HCT116 (cell line): ENCODE measurements around the gene NMNAT3. TPM values are rescaled to one million over a fixed set of nuclear protein-coding genes. Genes with fewer than 3 reads are reported as not detected.
A peak's percentile ranks its signal among the peaks of the same experiment; 100 is the strongest.

Source experiments
- ATAC-seq: fragments of 200-7000 bp; cut with Tn5 transposase; 2 replicates; pipeline ENCODE4 v1.9.1; 2020; ENCODE audit warnings: mild to moderate bottlenecking, moderate library complexity
- BruUV-seq: library from RNA; stranded (reverse); fragments of 400-500 nt; replicated peaks from 2 replicates; lab custom pipeline; 2021; lab: Mats Ljungman, UMichigan
- CTCF ChIA-PET: fragments of 300-600 bp; sonication (Branson Sonifier 250); formaldehyde crosslinking; loops from one replicate; lab custom pipeline; 2021; ENCODE audit warnings: antibody characterized with exemption; lab: Charles Lee
- POLR2A ChIA-PET: fragments of 300-600, 350-600 bp; sonication (Branson Sonifier 250); formaldehyde crosslinking; loops from one replicate; lab custom pipeline; 2021; ENCODE audit warnings: antibody characterized with exemption; lab: Charles Lee
- RAD21 ChIA-PET, 2 experiments: fragments of 300-600 bp; sonication (Branson Sonifier 250); formaldehyde crosslinking; loops; one replicate each; lab custom pipeline; 2023; ENCODE audit warnings: low total read pairs in 2 of 2; ENCODE audit not compliant: uncharacterized antibody in 2 of 2, unreplicated experiment in 2 of 2, low non-redundant PET in 1 of 2; lab: Charles Lee
- DNase-seq: peaks from one replicate; pipeline ENCODE4 v3.0.0-alpha.2; 2010; ENCODE audit warnings: low read depth, low spot score
- H2AFZ ChIP-seq: fragments of 200-600 bp; shearing (Covaris generic), sonication (generic); 2 replicates; pipeline ENCODE4 v1.6.1; 2017; ENCODE audit warnings: low read depth, mixed run types, mixed read lengths, antibody characterized with exemption, low read length; ENCODE audit not compliant: poor library complexity, severe bottlenecking
- H3K27ac ChIP-seq: 2 replicates; pipeline ENCODE4 v1.5.1; 2012; ENCODE audit warnings: low read depth, low read length
- H3K27me3 ChIP-seq: fragments of 200-600 bp; sonication (generic); 2 replicates; pipeline ENCODE4 v1.6.1; 2016; ENCODE audit warnings: mixed run types, low read length, mixed read lengths; ENCODE audit not compliant: insufficient read depth
- H3K36me3 ChIP-seq, 2 experiments: fragments of 200-500 bp in 1 of 2; fragments of 200-600 bp in 1 of 2; sonication (Bioruptor generic) in 1 of 2; sonication (generic) in 1 of 2; 2 replicates each; pipeline versions ENCODE4 v1.5.1 to v1.6.1; 2014 to 2016; ENCODE audit warnings: low read length in 2 of 2, inconsistent platforms in 1 of 2, mixed read lengths in 1 of 2, mixed run types in 1 of 2; ENCODE audit not compliant: insufficient read depth in 2 of 2, control insufficient read depth in 1 of 2
- H3K4me1 ChIP-seq, 2 experiments: fragments of 200-600 bp in 1 of 2; sonication (generic) in 1 of 2; 2 replicates each; pipeline versions ENCODE4 v1.5.1 to v1.6.1; 2012 to 2017; ENCODE audit warnings: low read length in 2 of 2, inconsistent platforms in 1 of 2, mild to moderate bottlenecking in 1 of 2, mixed read lengths in 1 of 2, mixed run types in 1 of 2, moderate library complexity in 1 of 2; ENCODE audit not compliant: insufficient read depth in 2 of 2, control insufficient read depth in 1 of 2
- H3K4me2 ChIP-seq: fragments of 200-600 bp; sonication (generic); 2 replicates; pipeline ENCODE4 v1.6.1; 2017; ENCODE audit warnings: mixed run types, low read length, mixed read lengths
- H3K4me3 ChIP-seq, 2 experiments: fragments of 200-600 bp in 1 of 2; sonication (generic) in 1 of 2; replicated peaks in 1 of 2; 2 replicates each; pipeline ENCODE4 v1.5.1; 2011 to 2016; ENCODE audit warnings: low read length in 2 of 2, control low read depth in 1 of 2, low read depth in 1 of 2, mild to moderate bottlenecking in 1 of 2, mixed read lengths in 1 of 2, mixed run types in 1 of 2
- H3K79me2 ChIP-seq: fragments of 200-600 bp; sonication (generic); 2 replicates; pipeline ENCODE4 v1.6.1; 2017; ENCODE audit warnings: mild to moderate bottlenecking, mixed run types, low read length, moderate library complexity, mixed read lengths; ENCODE audit not compliant: insufficient read depth
- H3K9ac ChIP-seq: fragments of 200-600 bp; sonication (generic); 2 replicates; pipeline ENCODE4 v1.6.1; 2016; ENCODE audit warnings: low read length, mixed read lengths
- H3K9me2 ChIP-seq: fragments of 200-600 bp; sonication (generic), shearing (Covaris generic); 2 replicates; pipeline ENCODE4 v1.6.1; 2017; ENCODE audit warnings: mixed run types, mild to moderate bottlenecking, moderate library complexity; ENCODE audit not compliant: insufficient read depth
- H3K9me3 ChIP-seq, 2 experiments: fragments of 200-500 bp in 1 of 2; fragments of 200-600 bp in 1 of 2; sonication (Bioruptor generic) in 1 of 2; sonication (generic) in 1 of 2; 2 replicates each; pipeline ENCODE4 v1.6.1; 2014 to 2017; ENCODE audit warnings: low read length in 2 of 2, mixed read lengths in 2 of 2, inconsistent platforms in 1 of 2, low read depth in 1 of 2, mild to moderate bottlenecking in 1 of 2, mixed run types in 1 of 2, moderate library complexity in 1 of 2; ENCODE audit not compliant: control insufficient read depth in 1 of 2, insufficient read depth in 1 of 2
- H4K20me1 ChIP-seq: fragments of 200-600 bp; sonication (generic), shearing (Covaris generic); 2 replicates; pipeline ENCODE4 v1.6.1; 2017; ENCODE audit warnings: mixed run types, mild to moderate bottlenecking, moderate library complexity; ENCODE audit not compliant: insufficient read depth
- CTCF ChIP-seq, 3 experiments: fragments of 200-600 bp in 1 of 3; sonication (generic) in 1 of 3; IDR thresholded peaks in 2 of 3; conservative IDR thresholded peaks in 1 of 3; 2 replicates each; pipeline ENCODE4 v1.5.1; 2012 to 2017; ENCODE audit warnings: low read depth in 2 of 3, low read length in 2 of 3, antibody characterized with exemption in 1 of 3, borderline replicate concordance in 1 of 3, control low read depth in 1 of 3, mild to moderate bottlenecking in 1 of 3, mixed read lengths in 1 of 3, mixed run types in 1 of 3, moderate library complexity in 1 of 3; ENCODE audit not compliant: insufficient read depth in 1 of 3
- RAD21 ChIP-seq: IDR thresholded peaks from 2 replicates; pipeline ENCODE4 v1.6.1; 2012; ENCODE audit warnings: low read depth, mild to moderate bottlenecking
- SRF ChIP-seq: IDR thresholded peaks from 2 replicates; pipeline ENCODE4 v1.6.1; 2012; ENCODE audit warnings: low read depth
- ZBTB33 ChIP-seq: IDR thresholded peaks from 2 replicates; pipeline ENCODE4 v1.6.1; 2011; ENCODE audit warnings: mild to moderate bottlenecking, low read length, moderate library complexity; ENCODE audit not compliant: insufficient replicate concordance; ENCODE audit errors: extremely low read depth
- intact Hi-C: fragments of 100-400 bp; cut with micrococcal nuclease; formaldehyde crosslinking; loops from 2 replicates; pipeline ENCODE4 v1.10.0; 2022
- total RNA-seq: library from RNA; stranded (reverse); gene quantifications from one replicate; pipeline ENCODE4 v1.2.1, GENCODE V29; 2021; ENCODE audit not compliant: unreplicated experiment

The NMNAT3 gene
- total RNA-seq, 1 experiment from 2014 or later = 5.7 TPM

- TF ChIP-seq ZBTB33 = no peak
- DNase-seq (no peak), ATAC-seq (no peak)
- H3K4me2 ChIP-seq = no peak overlapping the region
- H3K36me3 ChIP-seq = no peaks in the 10 kb centered on the region
- no peaks in the 10 kb centered on the region for H3K79me2 ChIP-seq
- H3K27me3 ChIP-seq = no peaks in the 10 kb centered on the region
- H3K4me1 ChIP-seq = peaks cover 0 to 3% of the 10 kb centered on the region in 2 experiments; a peak in 1 of 4 replicates
- BruUV-seq = no TSS peak
- H3K4me3 ChIP-seq = no peak overlapping the region
- no peaks in the 10 kb centered on the region for H4K20me1 ChIP-seq
- no peaks in the 10 kb centered on the region for H3K9me2 ChIP-seq
- no peak overlapping the region for H2AFZ ChIP-seq
- no peaks in the 10 kb centered on the region for H3K9me3 ChIP-seq
- no peak overlapping the region for H3K27ac ChIP-seq
- intact Hi-C loops = no loop called here
- ChIA-PET RAD21 (no interaction called here), CTCF (no interaction called here), POLR2A (no interaction called here)
- H3K9ac ChIP-seq = no peak overlapping the region
These were observed 47.2 kb downstream of the NMNAT3 start for GRCh38 chr3:139630542-139630941.

GRCh38 chr3:139629033-139629432 lies 48.7 kb downstream of the NMNAT3 start:
- H3K9me2 ChIP-seq = no peaks in the 10 kb centered on the region
- ChIA-PET POLR2A (no interaction called here), RAD21 (no interaction called here), CTCF (interaction anchor here (1.6 kb wide), 1 partner anchor 53 kb away, joined by 4 read pairs; no protein-coding TSS in a partner anchor)
- peak; percentile 99 for ATAC-seq
- intact Hi-C loops = loop anchor here (2.0 kb wide), 1 partner anchor 202 kb away; no protein-coding TSS in a partner anchor
- no peak overlapping the region for H3K9ac ChIP-seq
- H3K4me3 ChIP-seq = no peak overlapping the region
- no peaks in the 10 kb centered on the region for H3K79me2 ChIP-seq
- TF ChIP-seq SRF = no peak
- TF ChIP-seq CTCF (IDR thresholded peaks at IDR 0.05 in 2 of 3, conservative IDR thresholded peaks at IDR 0.05 in 1 of 3; ENCODE audit: borderline replicate concordance in 1 of 3, insufficient read depth in 1 of 3, low read depth in 2 of 3, low read length in 2 of 3) = peak; percentile 46 to 68 (median 64); a peak in 5 of 6 replicates
- peak; percentile 42; the same call in 1 of the 2 replicates for TF ChIP-seq RAD21
- BruUV-seq = no TSS peak
- no peaks in the 10 kb centered on the region for H4K20me1 ChIP-seq
- no peaks in the 10 kb centered on the region for H3K9me3 ChIP-seq
- no peaks in the 10 kb centered on the region for H3K27me3 ChIP-seq
- H3K4me2 ChIP-seq = no peak overlapping the region
- DNase-seq = peak; percentile 18
- no peak overlapping the region for H3K27ac ChIP-seq
- no peaks in the 10 kb centered on the region for H3K36me3 ChIP-seq
- no peak overlapping the region for H2AFZ ChIP-seq
- H3K4me1 ChIP-seq = peaks cover 0 to 3% of the 10 kb centered on the region in 2 experiments; a peak in 1 of 4 replicates
